GM06990 (cell line): ENCODE results near the gene C14orf132.

Source experiments
- DNase-seq: peaks from one replicate; pipeline ENCODE4 v3.0.0-alpha.2; 2011; ENCODE audit not compliant: insufficient read length; ENCODE audit errors: extremely low read depth
- H3K27me3 ChIP-seq: replicated peaks from 2 replicates; pipeline ENCODE4 v1.6.0; 2011; ENCODE audit warnings: low read length; ENCODE audit not compliant: control insufficient read depth, insufficient read depth
- H3K36me3 ChIP-seq: 2 replicates; pipeline ENCODE4 v1.5.1; 2011; ENCODE audit warnings: low read length; ENCODE audit not compliant: control insufficient read depth, insufficient read depth
- H3K4me3 ChIP-seq: replicated peaks from 2 replicates; pipeline ENCODE4 v1.5.1; 2011; ENCODE audit warnings: low read depth, mild to moderate bottlenecking, control low read depth, low read length
- TF ChIP-seq, protein P1 (sequence below): IDR thresholded peaks from 2 replicates; pipeline ENCODE4 v1.5.1; 2011; ENCODE audit warnings: low read length, control low read depth, mild to moderate bottlenecking, inconsistent platforms; ENCODE audit not compliant: insufficient read depth, poor library complexity, severe bottlenecking

Gene C14orf132

GRCh38 chr14:96017882-96018281 lies 21.3 kb upstream of the C14orf132 start:
- TF ChIP-seq, protein P1, sequence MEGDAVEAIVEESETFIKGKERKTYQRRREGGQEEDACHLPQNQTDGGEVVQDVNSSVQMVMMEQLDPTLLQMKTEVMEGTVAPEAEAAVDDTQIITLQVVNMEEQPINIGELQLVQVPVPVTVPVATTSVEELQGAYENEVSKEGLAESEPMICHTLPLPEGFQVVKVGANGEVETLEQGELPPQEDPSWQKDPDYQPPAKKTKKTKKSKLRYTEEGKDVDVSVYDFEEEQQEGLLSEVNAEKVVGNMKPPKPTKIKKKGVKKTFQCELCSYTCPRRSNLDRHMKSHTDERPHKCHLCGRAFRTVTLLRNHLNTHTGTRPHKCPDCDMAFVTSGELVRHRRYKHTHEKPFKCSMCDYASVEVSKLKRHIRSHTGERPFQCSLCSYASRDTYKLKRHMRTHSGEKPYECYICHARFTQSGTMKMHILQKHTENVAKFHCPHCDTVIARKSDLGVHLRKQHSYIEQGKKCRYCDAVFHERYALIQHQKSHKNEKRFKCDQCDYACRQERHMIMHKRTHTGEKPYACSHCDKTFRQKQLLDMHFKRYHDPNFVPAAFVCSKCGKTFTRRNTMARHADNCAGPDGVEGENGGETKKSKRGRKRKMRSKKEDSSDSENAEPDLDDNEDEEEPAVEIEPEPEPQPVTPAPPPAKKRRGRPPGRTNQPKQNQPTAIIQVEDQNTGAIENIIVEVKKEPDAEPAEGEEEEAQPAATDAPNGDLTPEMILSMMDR: no peak
- no peak for DNase-seq
- H3K27me3 ChIP-seq: peaks cover 2% of the 10 kb centered on the region
- H3K36me3 ChIP-seq: no peaks in the 10 kb centered on the region
- H3K4me3 ChIP-seq: no peak overlapping the region

GRCh38 chr14:96027431-96028355 lies 11.5 kb upstream of the C14orf132 start:
- TF ChIP-seq, protein P1: no peak

DNA sequence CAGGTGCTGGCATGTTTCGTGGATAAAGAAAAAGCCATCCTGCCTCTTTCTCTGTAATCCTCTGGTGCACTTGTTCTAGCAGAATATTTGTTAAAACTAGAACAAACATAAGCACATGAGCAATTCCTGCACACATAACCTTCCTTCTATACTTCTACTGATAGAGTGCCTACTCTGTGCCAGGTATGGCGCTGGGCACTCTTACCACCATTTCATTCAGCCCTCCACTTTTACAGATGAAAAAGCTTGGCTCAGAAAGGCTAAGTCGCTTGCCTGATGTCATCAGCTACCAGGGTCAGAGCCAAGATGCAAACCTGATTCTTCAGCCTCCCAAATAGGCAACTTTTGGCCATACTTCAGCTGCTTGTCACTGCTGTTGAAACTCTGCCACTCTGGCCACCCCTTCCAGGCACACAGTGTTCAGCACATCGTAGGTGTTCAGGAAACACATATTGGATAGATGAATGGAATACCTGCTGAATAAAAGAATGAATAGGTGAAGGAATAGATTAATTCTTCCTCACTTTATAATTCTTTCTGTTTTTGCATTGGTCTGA lies 10.0 kb upstream of the C14orf132 start:
- no peak overlapping the region for H3K4me3 ChIP-seq
- H3K27me3 ChIP-seq: peaks cover 1% of the 10 kb centered on the region; the same call in 1 of the 2 replicates
- TF ChIP-seq, protein P1: no peak
- no peak for DNase-seq
- H3K36me3 ChIP-seq: no peaks in the 10 kb centered on the region

More at GRCh38 chr14:96027431-96028355, 11.5 kb upstream of the C14orf132 start:
- no peaks in the 10 kb centered on the region for H3K36me3 ChIP-seq
- no peak for DNase-seq
- H3K27me3 ChIP-seq: peaks cover 1% of the 10 kb centered on the region; the same call in 1 of the 2 replicates
- H3K4me3 ChIP-seq: no peak overlapping the region

DNA sequence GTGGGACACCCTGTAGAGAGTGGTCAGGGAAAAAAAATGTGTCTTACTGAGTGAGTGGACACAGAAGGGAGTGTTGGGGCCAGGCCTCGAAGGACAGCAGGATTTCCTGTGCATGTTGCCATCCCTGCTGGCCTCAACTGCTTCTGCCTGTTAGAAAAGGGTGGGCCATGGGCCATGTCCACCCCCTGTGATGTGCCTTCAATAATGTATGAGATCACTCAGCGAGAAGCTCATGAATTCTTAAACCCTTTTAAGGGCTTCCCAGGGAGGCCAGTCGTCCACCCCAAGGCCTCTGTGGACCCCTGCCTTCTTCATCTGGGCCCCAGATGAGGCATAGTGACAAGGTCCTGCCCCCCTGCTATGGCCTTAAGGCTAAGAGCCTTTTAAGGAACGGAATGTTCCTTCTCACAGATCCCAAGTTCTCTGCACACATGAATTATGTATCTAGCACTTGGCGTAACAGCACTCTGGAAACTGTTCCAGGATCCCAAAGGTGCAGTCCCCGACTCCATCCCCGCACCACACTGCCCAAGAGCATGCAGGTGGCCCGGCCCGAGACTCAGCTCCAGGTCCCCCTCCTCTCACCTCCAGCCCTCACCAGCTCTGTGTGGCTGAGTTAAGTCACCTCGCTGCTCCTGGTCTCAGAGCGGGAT lies 8.9 kb upstream of the C14orf132 start:
- DNase-seq: no peak
- H3K36me3 ChIP-seq: no peaks in the 10 kb centered on the region
- TF ChIP-seq, protein P1: no peak
- no peak overlapping the region for H3K4me3 ChIP-seq
- H3K27me3 ChIP-seq: peaks cover 1% of the 10 kb centered on the region; the same call in 1 of the 2 replicates

GRCh38 chr14:96031691-96032090 lies 7.5 kb upstream of the C14orf132 start:
- TF ChIP-seq, protein P1: no peak
- Histone ChIP-seq H3K36me3 (no peaks in the 10 kb centered on the region), H3K4me3 (no peak overlapping the region), H3K27me3 (peaks cover 1% of the 10 kb centered on the region; the same call in 1 of the 2 replicates)
- DNase-seq: no peak
